Heart left ventricle (tissue), 16 donors: ENCODE measurements around the gene GFI1B. TPM values are rescaled to one million over a fixed set of nuclear protein-coding genes. Genes with fewer than 3 reads are reported as not detected.
A peak's percentile ranks its signal among the peaks of the same experiment; 100 is the strongest.

Experiments
- ATAC-seq, 4 donors: fragments of 200-7000 bp; cut with Tn5 transposase; one replicate each; pipeline ENCODE4 v1.9.1; 2020 to 2022; ENCODE audit warnings: moderate library complexity in 4 of 4, mild to moderate bottlenecking in 3 of 4, moderate number of reproducible peaks in 1 of 4
- DNase-seq, 5 donors: peaks; one replicate each; pipeline ENCODE4 v3.0.0-alpha.2; 2020
- H3K27ac ChIP-seq, 12 donors: fragments of 200-600 bp; sonication (generic) in 4 of 12; one replicate each; pipeline versions ENCODE4 v1.5.0 to v1.8.0; 2016 to 2022; ENCODE audit warnings: mild to moderate bottlenecking in 2 of 12
- H3K27me3 ChIP-seq, 9 donors: fragments of 200-600 bp; sonication (generic) in 2 of 9; one replicate each; pipeline versions ENCODE4 v1.5.1 to v1.8.0; 2016 to 2022; ENCODE audit warnings: mild to moderate bottlenecking in 3 of 9
- H3K36me3 ChIP-seq, 9 donors: fragments of 200-600 bp; sonication (generic) in 2 of 9; one replicate each; pipeline versions ENCODE4 v1.5.0 to v1.8.0; 2018 to 2022; ENCODE audit warnings: mild to moderate bottlenecking in 2 of 9
- H3K4me1 ChIP-seq, 12 donors: fragments of 200-600 bp; sonication (generic) in 4 of 12; one replicate each; pipeline versions ENCODE4 v1.5.0 to v1.8.0; 2016 to 2022; ENCODE audit warnings: mild to moderate bottlenecking in 3 of 12
- H3K4me3 ChIP-seq, 12 donors: fragments of 200-600 bp; sonication (generic) in 4 of 12; one replicate each; pipeline versions ENCODE4 v1.5.0 to v1.8.0; 2017 to 2022; ENCODE audit warnings: mild to moderate bottlenecking in 9 of 12, moderate library complexity in 4 of 12
- H3K9me3 ChIP-seq, 12 donors: fragments of 200-600 bp; sonication (generic) in 4 of 12; one replicate each; pipeline versions ENCODE4 v1.5.0 to v1.8.0; 2016 to 2022; ENCODE audit warnings: mild to moderate bottlenecking in 1 of 12
- CTCF ChIP-seq, 12 donors: fragments of 200-600 bp; sonication (generic) in 4 of 12; IDR thresholded peaks; one replicate each; pipeline versions ENCODE4 v1.5.0 to v1.8.0; 2018 to 2022; ENCODE audit warnings: antibody characterized with exemption in 12 of 12, mild to moderate bottlenecking in 5 of 12
- POLR2A ChIP-seq, 2 donors: fragments of 450-650 bp; IDR thresholded peaks; one replicate each; pipeline ENCODE4 v1.6.1; 2017; ENCODE audit warnings: antibody characterized with exemption in 2 of 2, mild to moderate bottlenecking in 2 of 2, moderate library complexity in 2 of 2
- WGBS, 4 donors: extraction: QIAGEN DNeasy Blood & Tissue Kit in 2 of 4; methylation state at CpG; one replicate each; pipeline versions ENCODE4 v1.1.5 to v1.1.7; 2013 to 2018; 5-methylcytosine and 5-hydroxymethylcytosine counted together
- intact Hi-C, 10 donors: fragments of 100-400 bp; cut with DNase I; formaldehyde crosslinking; loops; one replicate each; pipeline versions ENCODE4 v1.11.1 to v1.14.2; 2022
- polyA plus RNA-seq, 2 donors: library from polyadenylated mRNA; stranded (reverse); fragments of 200-250 nt; gene quantifications; one replicate each; pipeline ENCODE4 v1.2.3, GENCODE V29; 2013
- total RNA-seq, 9 donors: library from RNA; depleted of rRNA in 2 of 9; stranded (reverse); fragments of >200 nt in 2 of 9; fragmentation: NEBNext Ultra II Directional in 3 of 9; extraction: Animal tissue kit (Norgen Biotek cat#: 25700) in 3 of 9; gene quantifications; one replicate each; pipeline versions ENCODE4 v1.1.0 to v1.2.4, GENCODE V29; 2016 to 2023
- donor health status: ischemic (EF 13 %, LVEDD 7.1; RV severe dilation, severe dysfunction).
- donor health status: healthy with polysubstance abuse.
- donor health status: DM: no; HTN: yes; CAD: no.
- donor health status: DM: no; HTN: no; CAD: no.
- donor health status: ischemic (EF 25% LVEDD 6.9; RV normal size, moderate dysfunction).
- donor health status: ischemic (EF 25% LVEDD 5.7; RV mildly dilated, moderate dysfunction).
- donor health status: healthy.
- donor health status: DM: yes; HTN: yes; CAD: no.
- donor health status: ischemic (EF 35%, LVEDD 5.7; RV mildly dilated, moderate dysfunction).
- donor health status: nonischemic (EF 11% LVEDD 7.7; RV severe dilation, severe dysfunction).
- donor health status: DM: yes; HTN: yes; CAD: no.
- donor health status: PGD.
- donor health status: ischemic (EF 29% LVEDD 5.4; RV normal size, mild dysfunction).
- donor health status: nonischemic (EF 23%, LVEDD 6.1; RV moderate dilation, normal function).

GFI1B gene
- total and polyA plus RNA-seq, 11 donors, result 0.06 to 0.39 (median 0.31) TPM; not detected in 6

- intact Hi-C loops, result no loop called here
- Histone ChIP-seq H3K4me1 (peaks cover 8 to 36% (median 21%) of the 10 kb centered on the region in 12 donors), H3K27ac (no peak overlapping the region), H3K9me3 (no peaks in the 10 kb centered on the region), H3K27me3 (no peaks in the 10 kb centered on the region), H3K36me3 (peaks cover 0 to 2% (median 0%) of the 10 kb centered on the region in 9 donors), H3K4me3 (no peak overlapping the region)
- DNase-seq (no peak), ATAC-seq (no peak)
- 74 to 83% (median 79%) methylated on average over 3 of the region's 3 CpGs for WGBS, 4 donors
- TF ChIP-seq CTCF (IDR thresholded peaks at IDR 0.05), result no peak
- TF ChIP-seq POLR2A (IDR thresholded peaks at IDR 0.05), result no peak
Measured at GRCh38 chr9:133028221-133028620, 49.7 kb downstream of the GFI1B start.

- Histone ChIP-seq H3K27me3 (no peaks in the 10 kb centered on the region), H3K27ac (peak overlapping the region; percentile 65 to 96 (median 89)), H3K4me1 (peaks cover 8 to 37% (median 21%) of the 10 kb centered on the region in 12 donors), H3K9me3 (no peaks in the 10 kb centered on the region), H3K36me3 (peaks cover 0 to 5% (median 0%) of the 10 kb centered on the region in 9 donors), H3K4me3 (peak overlapping the region; percentile 69 to 99 (median 92))
- intact Hi-C loops, result loop anchor here in 2 of 10 donors (5.0 kb wide), 2 partner anchors 112 to 117 kb away; no protein-coding TSS in a partner anchor
- peak in 3 of 4 donors; percentile 4 to 5 (median 5) for ATAC-seq
- DNase-seq, result peak in 1 of 5 donors; percentile 38
- WGBS, 4 donors, result 0% methylated on average over 2 to 28 of the region's 28 CpGs
- TF ChIP-seq CTCF (IDR thresholded peaks at IDR 0.05) (no peak), POLR2A (IDR thresholded peaks at IDR 0.05) (no peak)
Measured at GRCh38 chr9:133029994-133030316, 51.5 kb downstream of the GFI1B start.

GRCh38 chr9:133030317-133031129 lies 52.0 kb downstream of the GFI1B start, which contains the start of gene GTF3C5:
TSS of gene GTF3C5 (plus strand) at chr9:133030997. CDS start at chr9:133031012, 15 bp downstream.
- intact Hi-C loops, result loop anchor here in 2 of 10 donors (5.0 kb wide), 2 partner anchors 112 to 117 kb away; no protein-coding TSS in a partner anchor
- Histone ChIP-seq H3K4me1 (peaks cover 8 to 37% (median 23%) of the 10 kb centered on the region in 12 donors), H3K27ac (peak within 1 kb of the TSS; percentile 81 to 96 (median 90)), H3K4me3 (peak within 1 kb of the TSS; percentile 69 to 99 (median 92)), H3K9me3 (no peaks in the 10 kb centered on the region), H3K27me3 (no peaks in the 10 kb centered on the region), H3K36me3 (peaks cover 0 to 5% (median 0%) of the 10 kb centered on the region in 9 donors)
- DNase-seq (peak; percentile 93 to 95 (median 94)), ATAC-seq (peak; percentile 98 to 99 (median 99))
- 0% methylated on average over 35 to 63 of the region's 63 CpGs for WGBS, 4 donors
- peak in 1 of 2 donors; percentile 52 for TF ChIP-seq POLR2A (IDR thresholded peaks at IDR 0.05)
- TF ChIP-seq CTCF (IDR thresholded peaks at IDR 0.05), result peak in 2 of 12 donors; percentile 5 to 21

- Histone ChIP-seq H3K9me3 (no peaks in the 10 kb centered on the region), H3K36me3 (peaks cover 0 to 5% (median 0%) of the 10 kb centered on the region in 9 donors), H3K4me3 (peak overlapping the region; percentile 31 to 99 (median 92)), H3K4me1 (peaks cover 8 to 37% (median 23%) of the 10 kb centered on the region in 12 donors), H3K27ac (peak overlapping the region; percentile 81 to 96 (median 90)), H3K27me3 (no peaks in the 10 kb centered on the region)
- intact Hi-C loops, result loop anchor here in 2 of 10 donors (5.0 kb wide), 2 partner anchors 111 to 116 kb away; no protein-coding TSS in a partner anchor
- WGBS, 4 donors, result 1 to 2% (median 1%) methylated on average over 16 of the region's 16 CpGs
- no peak for TF ChIP-seq POLR2A (IDR thresholded peaks at IDR 0.05)
- TF ChIP-seq CTCF (IDR thresholded peaks at IDR 0.05), result no peak
- no peak for ATAC-seq
- no peak for DNase-seq
Measured at GRCh38 chr9:133031130-133031422, 52.6 kb downstream of the GFI1B start.
